HG02571 (cell line): ENCODE data around the gene MRPL11.

Source experiments
- ATAC-seq: cut with Tn5 transposase; IDR thresholded peaks from one replicate; pipeline ENCODE4 v1.9.1; 2021; ENCODE audit warnings: mild to moderate bottlenecking, moderate library complexity; ENCODE audit not compliant: unreplicated experiment

MRPL11 gene

GRCh38 chr11:66393954-66394353, 44.7 kb downstream of the MRPL11 start:
- no peak for ATAC-seq

GRCh38 chr11:66391322-66391721, 47.3 kb downstream of the MRPL11 start:
- no peak for ATAC-seq

- no peak for ATAC-seq
Measured at GRCh38 chr11:66388780-66389386, 49.8 kb downstream of the MRPL11 start.

GRCh38 chr11:66386171-66387069, 52.2 kb downstream of the MRPL11 start:
- no peak for ATAC-seq
